Measurements from ENCODE around the gene TET1.

Gene TET1

GRCh38 chr10:68721673-68722335, 161.7 kb downstream of the TET1 start:
- TF ChIP-seq REST (IDR thresholded peaks at IDR 0.05; ENCODE audit: insufficient read depth in 1 of 2, low read depth in 2 of 2, low read length in 2 of 2) (no peak), TAF1 (IDR thresholded peaks at IDR 0.05; ENCODE audit: borderline replicate concordance, insufficient read depth, low read length) (no peak), SIN3A (IDR thresholded peaks at IDR 0.05; ENCODE audit: borderline replicate concordance, insufficient read depth, low read length) (no peak), FOXP2 (optimal IDR thresholded peaks at IDR 0.05; ENCODE audit: borderline replicate concordance, extremely low read depth, extremely low read length, insufficient read depth) (no peak), POLR2AphosphoS5 (IDR thresholded peaks at IDR 0.05; ENCODE audit: low read depth, low read length) (no peak)

- TF ChIP-seq POLR2AphosphoS5 (IDR thresholded peaks at IDR 0.05; ENCODE audit: low read depth, low read length) (no peak), SIN3A (IDR thresholded peaks at IDR 0.05; ENCODE audit: borderline replicate concordance, insufficient read depth, low read length) (no peak), TAF1 (IDR thresholded peaks at IDR 0.05; ENCODE audit: borderline replicate concordance, insufficient read depth, low read length) (no peak), FOXP2 (optimal IDR thresholded peaks at IDR 0.05; ENCODE audit: borderline replicate concordance, extremely low read depth, extremely low read length, insufficient read depth) (no peak), REST (IDR thresholded peaks at IDR 0.05; ENCODE audit: insufficient read depth in 1 of 2, low read depth in 2 of 2, low read length in 2 of 2) (no peak)
Observed at GRCh38 chr10:68725016-68725415, 164.9 kb downstream of the TET1 start.

- no peak for TF ChIP-seq TAF1 (IDR thresholded peaks at IDR 0.05; ENCODE audit: borderline replicate concordance, insufficient read depth, low read length)
- no peak for TF ChIP-seq SIN3A (IDR thresholded peaks at IDR 0.05; ENCODE audit: borderline replicate concordance, insufficient read depth, low read length)
- TF ChIP-seq POLR2AphosphoS5 (IDR thresholded peaks at IDR 0.05; ENCODE audit: low read depth, low read length) = no peak
- TF ChIP-seq FOXP2 (optimal IDR thresholded peaks at IDR 0.05; ENCODE audit: borderline replicate concordance, extremely low read depth, extremely low read length, insufficient read depth) = no peak
- no peak for TF ChIP-seq REST (IDR thresholded peaks at IDR 0.05; ENCODE audit: insufficient read depth in 1 of 2, low read depth in 2 of 2, low read length in 2 of 2)
Observed at GRCh38 chr10:68727146-68727545, 167.0 kb downstream of the TET1 start.

GRCh38 chr10:68732651-68733050, 172.5 kb downstream of the TET1 start:
- no peak for TF ChIP-seq REST (IDR thresholded peaks at IDR 0.05; ENCODE audit: insufficient read depth in 1 of 2, low read depth in 2 of 2, low read length in 2 of 2)
- TF ChIP-seq FOXP2 (optimal IDR thresholded peaks at IDR 0.05; ENCODE audit: borderline replicate concordance, extremely low read depth, extremely low read length, insufficient read depth) = no peak
- no peak for TF ChIP-seq TAF1 (IDR thresholded peaks at IDR 0.05; ENCODE audit: borderline replicate concordance, insufficient read depth, low read length)
- no peak for TF ChIP-seq SIN3A (IDR thresholded peaks at IDR 0.05; ENCODE audit: borderline replicate concordance, insufficient read depth, low read length)
- no peak for TF ChIP-seq POLR2AphosphoS5 (IDR thresholded peaks at IDR 0.05; ENCODE audit: low read depth, low read length)

Measured in PFSK-1 (cell line).